ENCODE results near the gene ZNF562.
A peak's percentile ranks its signal among the peaks of the same experiment; 100 is the strongest.

The ZNF562 gene

DNA sequence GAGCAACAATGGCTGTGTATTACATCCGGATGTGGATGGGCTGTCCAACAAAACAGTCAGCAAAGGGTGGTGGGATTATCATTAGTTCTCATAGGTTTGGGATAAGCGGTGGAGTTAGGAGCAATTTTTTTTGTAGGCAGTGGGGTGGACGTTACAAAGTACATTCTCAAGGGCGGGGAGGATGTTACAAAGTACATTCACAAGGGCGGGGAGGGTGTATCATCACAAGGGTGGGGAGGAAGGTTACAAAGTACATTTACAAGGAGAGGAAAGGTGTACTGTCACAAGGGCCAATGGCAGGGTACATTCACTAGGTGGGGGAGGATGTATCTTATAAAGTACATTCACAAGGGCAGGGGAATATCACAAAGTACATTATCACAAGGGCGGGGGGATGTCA, 33.1 kb downstream of the ZNF562 start:
- DNase-seq: no peak

DNA sequence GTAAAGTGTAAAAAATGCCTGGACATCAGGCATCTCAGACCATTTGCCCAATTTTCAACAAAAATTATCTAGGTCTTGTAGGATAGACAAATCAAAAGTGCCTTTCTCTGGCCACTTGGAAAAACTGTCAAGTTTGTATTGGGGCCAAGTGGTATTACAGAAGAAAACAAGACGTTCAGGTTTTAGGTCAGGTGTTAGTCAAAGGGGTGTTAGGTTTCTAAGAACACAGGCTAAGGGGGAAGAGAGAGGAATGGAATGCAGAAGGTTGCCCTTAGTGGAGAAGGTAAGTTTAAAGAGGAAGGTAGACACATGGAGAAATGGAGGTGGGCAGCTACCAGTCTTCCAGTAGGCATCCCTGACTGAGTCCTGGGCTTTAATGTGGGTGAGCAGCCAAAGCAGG, 33.9 kb downstream of the ZNF562 start:
- no peak for DNase-seq

DNA sequence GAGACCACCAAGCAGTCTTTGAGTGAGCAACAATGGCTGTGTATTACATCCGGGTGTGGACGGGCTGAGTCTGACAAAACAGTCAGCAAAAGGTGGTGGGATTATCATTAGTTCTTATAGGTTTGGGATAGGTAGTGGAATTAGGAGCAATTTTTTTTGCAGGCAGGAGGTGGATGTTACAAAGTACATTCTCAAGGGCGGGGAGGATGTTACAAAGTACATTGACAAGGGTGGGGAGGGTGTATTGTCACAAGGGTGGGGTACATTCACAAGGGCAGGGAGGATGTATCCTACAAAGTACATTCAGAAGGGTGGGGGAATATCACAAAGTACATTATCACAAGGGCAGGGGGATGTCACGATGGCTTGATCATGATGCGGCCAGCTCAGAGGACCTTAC, 38.9 kb downstream of the ZNF562 start:
- no peak for DNase-seq

DNA sequence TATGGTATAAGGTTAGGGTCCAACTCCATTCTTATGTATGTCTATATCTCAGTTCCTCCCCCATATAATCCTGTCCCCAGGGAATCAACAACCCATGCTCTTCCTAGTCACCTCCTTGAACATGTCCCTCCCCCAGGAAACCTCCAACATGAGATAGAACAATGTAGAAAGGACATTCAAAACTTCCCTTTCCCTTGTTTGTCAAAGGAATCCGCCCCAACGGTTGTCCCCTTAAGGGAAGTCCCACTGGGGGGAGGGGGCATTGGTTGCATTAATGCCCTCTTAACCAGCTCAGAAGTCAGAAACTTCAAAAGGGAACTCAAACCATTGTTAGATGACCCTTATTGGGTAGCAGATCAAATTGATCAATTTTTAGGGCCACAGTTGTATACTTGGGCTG, 47.0 kb downstream of the ZNF562 start:
- DNase-seq: no peak

DNA sequence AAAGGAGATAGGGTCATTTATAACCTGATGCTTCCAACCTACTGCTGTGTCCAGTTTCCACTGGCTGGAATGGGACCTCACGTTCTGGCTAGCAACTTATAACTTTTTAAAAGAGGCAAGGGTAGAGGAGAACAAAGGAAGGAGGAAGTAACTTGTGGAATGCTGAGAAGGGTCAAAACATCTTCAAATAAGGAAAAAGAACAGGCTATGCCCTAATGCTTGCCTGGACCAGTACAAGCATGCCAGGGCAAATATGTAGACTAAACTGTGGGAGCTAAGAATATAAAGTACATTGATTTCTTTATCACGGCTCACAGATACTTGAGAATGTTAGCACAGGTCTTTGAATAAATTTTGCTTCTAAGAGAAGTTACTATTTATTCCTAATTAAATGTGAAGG, 52.4 kb downstream of the ZNF562 start:
- DNase-seq: no peak

DNA sequence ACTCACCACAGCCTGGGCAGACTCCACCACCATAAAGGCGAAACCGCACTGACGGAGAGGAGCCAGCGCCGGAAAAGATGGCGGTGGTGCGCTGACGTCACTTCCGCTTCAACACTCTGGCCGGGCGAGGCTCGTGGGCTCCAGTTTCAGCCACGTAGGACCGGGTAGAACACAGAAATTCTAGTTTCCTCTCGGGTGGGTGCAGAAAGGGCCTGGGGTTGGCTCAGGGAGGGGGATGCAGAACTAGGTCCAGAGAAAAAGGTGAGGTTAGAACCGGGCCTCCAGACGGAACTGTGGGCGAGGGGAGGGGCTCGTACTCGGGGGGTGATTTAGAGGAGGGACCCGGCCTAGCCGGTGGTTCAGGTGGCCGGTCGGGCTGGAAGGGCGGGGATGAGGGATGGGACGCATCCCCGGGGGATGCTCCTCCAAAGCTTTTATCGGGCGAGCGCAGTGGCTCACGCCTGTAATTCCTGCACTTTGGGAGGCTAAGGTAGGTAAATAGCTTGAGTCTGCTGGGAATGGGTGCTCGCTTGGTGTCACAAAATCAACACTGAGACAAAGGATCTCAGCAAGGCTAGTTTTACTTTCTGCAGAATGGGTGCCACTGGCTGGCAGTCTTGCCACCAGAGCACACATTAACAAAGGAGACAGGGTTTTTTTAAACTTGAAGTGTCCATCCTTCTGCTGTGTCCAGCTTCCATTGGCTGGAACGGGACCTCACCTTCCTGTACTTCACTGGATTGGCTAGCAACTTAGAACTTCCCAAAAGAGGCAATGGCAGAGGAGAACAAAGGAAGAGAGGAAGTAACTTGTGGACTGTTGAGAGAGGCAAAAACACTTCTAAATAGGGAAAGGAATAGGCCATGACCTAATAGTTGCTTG, 53.5 kb downstream of the ZNF562 start, which contains the start of gene ZNF561:
Gene ZNF561 (minus strand): TSS at position 77 of the 882 bp plus-strand sequence. CDS start 1,776 bp downstream, outside the sequence.
- DNase-seq: peak; percentile 79

DNA sequence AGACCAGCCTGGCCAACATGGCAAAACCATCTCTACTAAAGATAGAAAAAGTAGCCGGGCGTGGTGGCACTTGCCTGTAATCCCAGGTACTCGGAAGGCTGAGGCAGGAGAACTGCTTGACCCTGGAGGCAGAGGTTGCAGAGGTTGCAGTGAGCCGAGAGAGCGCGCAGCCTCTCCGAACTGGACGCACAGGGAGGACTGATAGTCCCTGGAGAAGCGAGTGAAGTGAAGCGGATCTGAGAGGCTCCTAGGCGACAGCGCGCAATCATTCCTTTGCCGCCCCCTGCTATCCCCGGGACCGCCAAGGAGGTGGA, 54.1 kb downstream of the ZNF562 start:
- no peak for DNase-seq

DNA sequence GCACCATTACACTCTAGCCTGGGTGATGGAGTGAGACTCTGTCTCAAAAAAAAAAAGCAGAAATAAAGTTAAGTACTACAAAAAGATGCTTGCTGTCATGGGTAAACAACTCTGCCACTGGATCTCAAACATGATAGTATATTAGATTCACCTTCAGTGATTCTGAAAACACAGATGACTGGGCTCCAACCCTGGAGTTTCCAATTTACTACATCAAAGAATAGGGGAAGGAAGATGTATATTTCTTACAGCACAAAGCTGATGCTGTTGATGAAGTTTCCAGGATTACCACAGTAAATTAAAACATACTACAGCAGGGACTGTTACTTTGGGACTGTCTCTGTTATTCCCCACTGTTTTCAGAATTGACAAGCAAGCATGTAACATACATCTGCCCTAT, 59.1 kb downstream of the ZNF562 start:
- DNase-seq: no peak

DNA sequence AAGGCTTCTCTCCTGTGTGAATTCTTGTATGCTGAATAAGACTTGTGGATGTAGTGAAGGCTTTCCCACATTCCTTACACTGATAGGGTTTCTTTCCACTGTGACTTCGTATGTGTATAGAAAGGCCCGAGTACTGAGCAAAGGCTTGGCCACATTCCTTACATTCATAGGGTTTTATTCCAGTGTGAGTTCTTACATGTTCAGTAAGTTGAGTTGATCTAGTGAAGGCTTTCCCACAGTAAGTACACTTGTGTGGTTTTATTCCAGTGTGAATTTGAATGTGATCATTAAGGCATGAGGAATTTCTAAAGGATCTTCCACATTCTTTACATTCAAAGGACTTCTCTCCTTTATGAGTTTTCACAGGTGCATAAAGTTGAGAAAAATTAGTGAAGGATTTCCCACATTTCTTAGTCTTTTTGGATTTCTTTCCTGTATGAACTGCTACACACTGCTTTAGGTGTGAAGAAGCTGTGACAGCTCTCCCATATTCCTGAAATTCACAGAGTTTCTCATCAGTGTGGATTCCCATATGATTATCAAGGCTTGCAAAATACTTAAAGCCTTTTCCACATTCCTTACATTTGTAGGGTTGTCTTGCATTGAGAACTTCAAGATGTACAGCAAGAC, 64.3 kb downstream of the ZNF562 start:
- no peak for DNase-seq

DNA sequence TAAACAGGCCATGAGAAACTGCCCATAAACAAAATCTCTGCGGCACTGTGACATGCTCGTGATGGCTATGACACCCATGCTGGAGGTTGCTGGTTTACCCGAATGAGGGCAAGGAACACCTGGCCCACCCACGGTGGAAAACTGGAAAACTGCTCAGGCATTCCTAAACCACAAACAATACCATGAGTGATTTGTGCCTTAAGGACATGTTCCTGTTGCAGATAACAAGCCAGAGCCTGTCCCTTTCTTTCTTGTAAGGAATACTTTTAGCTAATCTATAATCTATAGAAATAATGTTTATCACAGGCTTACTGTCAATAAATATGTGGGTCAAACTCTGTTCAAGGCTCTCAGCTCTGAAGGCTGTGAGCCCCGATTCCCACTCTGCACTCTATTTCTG, 66.0 kb downstream of the ZNF562 start:
- DNase-seq: no peak

DNA sequence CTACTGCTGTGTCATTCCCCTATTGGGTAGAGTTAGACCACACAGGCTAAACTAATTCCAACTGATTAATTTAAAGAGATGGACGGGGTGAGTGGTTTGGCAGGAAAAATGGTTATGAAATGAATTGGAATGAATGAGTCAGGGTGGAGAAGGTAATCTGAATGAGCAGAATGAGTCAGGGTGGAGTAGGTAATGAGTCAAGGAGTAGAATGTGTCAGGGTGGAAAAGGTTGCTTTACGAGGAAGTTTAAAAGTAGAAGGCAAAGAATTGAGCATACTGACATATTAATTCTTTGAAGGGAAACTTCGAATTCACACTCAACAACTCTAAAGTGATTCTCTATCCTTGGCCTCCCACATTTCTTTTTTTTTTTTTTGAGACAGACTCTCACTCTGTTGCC, 77.9 kb downstream of the ZNF562 start:
- peak; percentile 93 for DNase-seq
